ENCODE measurements around the gene USP17L22.
A peak's percentile ranks its signal among the peaks of the same experiment; 100 is the strongest.
"Not testable (repeated sequence)": the region's sequence is repeated elsewhere in the genome, so short reads cannot be mapped to it uniquely, and the experiment has no call there.

Gene USP17L22

GRCh38 chr4:9267319-9267718 is at the start of gene USP17L22:
Gene USP17L22, plus strand, starts transcription at chr4:9267619. Its CDS starts 0 bp downstream, at chr4:9267619.
- not testable (repeated sequence) for DNase-seq (ENCODE audit: low read depth, low spot score)

- not testable (repeated sequence) for DNase-seq (ENCODE audit: low read depth, low spot score)
Measured at GRCh38 chr4:9219852-9220251, 47.6 kb upstream of the USP17L22 start, which contains the start of gene USP17L12. Gene USP17L12, plus strand, starts transcription at chr4:9220152. Its CDS starts 0 bp downstream, at chr4:9220152.

- DNase-seq (ENCODE audit: low read depth, low spot score), result not testable (repeated sequence)
Measured at GRCh38 chr4:9224596-9224995, 42.8 kb upstream of the USP17L22 start, which contains the start of gene USP17L13. Gene USP17L13, plus strand, starts transcription at chr4:9224896. Its CDS starts 0 bp downstream, at chr4:9224896.

GRCh38 chr4:9230249-9230648 is 37.2 kb upstream of the USP17L22 start:
- DNase-seq (ENCODE audit: low read depth, low spot score), result not testable (repeated sequence)

- DNase-seq (ENCODE audit: low read depth, low spot score), result not testable (repeated sequence)
Measured at GRCh38 chr4:9234085-9234484, 33.3 kb upstream of the USP17L22 start, which contains the start of gene USP17L15. Gene USP17L15, plus strand, starts transcription at chr4:9234385. Its CDS starts 0 bp downstream, at chr4:9234385.

- DNase-seq (ENCODE audit: low read depth, low spot score), result peak; percentile 0
Measured at GRCh38 chr4:9238461-9238860, 29.0 kb upstream of the USP17L22 start.

- DNase-seq (ENCODE audit: low read depth, low spot score), result not testable (repeated sequence)
Measured at GRCh38 chr4:9243579-9243978, 23.8 kb upstream of the USP17L22 start, which contains the start of gene USP17L17. Gene USP17L17, plus strand, starts transcription at chr4:9243879. Its CDS starts 0 bp downstream, at chr4:9243879.

- peak; percentile 8 for DNase-seq (ENCODE audit: low read depth, low spot score)
Measured at GRCh38 chr4:9247953-9248680, 19.3 kb upstream of the USP17L22 start, which contains the start of gene USP17L18. Gene USP17L18, plus strand, starts transcription at chr4:9248630. Its CDS starts 0 bp downstream, at chr4:9248630.

GRCh38 chr4:9253078-9253477 is 14.3 kb upstream of the USP17L22 start, which contains the start of gene USP17L19:
Gene USP17L19, plus strand, starts transcription at chr4:9253378. Its CDS starts 0 bp downstream, at chr4:9253378.
- DNase-seq (ENCODE audit: low read depth, low spot score), result not testable (repeated sequence)

- DNase-seq (ENCODE audit: low read depth, low spot score), result not testable (repeated sequence)
Measured at GRCh38 chr4:9257824-9258223, 9.6 kb upstream of the USP17L22 start, which contains the start of gene USP17L20. Gene USP17L20, plus strand, starts transcription at chr4:9258124. Its CDS starts 0 bp downstream, at chr4:9258124.

- DNase-seq (ENCODE audit: low read depth, low spot score), result not testable (repeated sequence)
Measured at GRCh38 chr4:9262572-9262971, 4.8 kb upstream of the USP17L22 start, which contains the start of gene USP17L21. Gene USP17L21, plus strand, starts transcription at chr4:9262872. Its CDS starts 0 bp downstream, at chr4:9262872.

GRCh38 chr4:9271719-9272118 is 4.3 kb downstream of the USP17L22 start:
- DNase-seq (ENCODE audit: low read depth, low spot score), result not testable (repeated sequence)

All from astrocyte of the hippocampus (primary cell).